Stimulated activated CD8-positive, alpha-beta memory T cell treated with anti-CD3 and anti-CD28 coated beads, Interleukin-15, amount 100 ng/mL, for 1 hour (primary cell): Measurements from ENCODE around the gene ADCY2.

Source experiments
- DNase-seq: peaks from one replicate; pipeline ENCODE4 v3.0.0-alpha.2; 2020; ENCODE audit warnings: low read depth

ADCY2 gene

DNA sequence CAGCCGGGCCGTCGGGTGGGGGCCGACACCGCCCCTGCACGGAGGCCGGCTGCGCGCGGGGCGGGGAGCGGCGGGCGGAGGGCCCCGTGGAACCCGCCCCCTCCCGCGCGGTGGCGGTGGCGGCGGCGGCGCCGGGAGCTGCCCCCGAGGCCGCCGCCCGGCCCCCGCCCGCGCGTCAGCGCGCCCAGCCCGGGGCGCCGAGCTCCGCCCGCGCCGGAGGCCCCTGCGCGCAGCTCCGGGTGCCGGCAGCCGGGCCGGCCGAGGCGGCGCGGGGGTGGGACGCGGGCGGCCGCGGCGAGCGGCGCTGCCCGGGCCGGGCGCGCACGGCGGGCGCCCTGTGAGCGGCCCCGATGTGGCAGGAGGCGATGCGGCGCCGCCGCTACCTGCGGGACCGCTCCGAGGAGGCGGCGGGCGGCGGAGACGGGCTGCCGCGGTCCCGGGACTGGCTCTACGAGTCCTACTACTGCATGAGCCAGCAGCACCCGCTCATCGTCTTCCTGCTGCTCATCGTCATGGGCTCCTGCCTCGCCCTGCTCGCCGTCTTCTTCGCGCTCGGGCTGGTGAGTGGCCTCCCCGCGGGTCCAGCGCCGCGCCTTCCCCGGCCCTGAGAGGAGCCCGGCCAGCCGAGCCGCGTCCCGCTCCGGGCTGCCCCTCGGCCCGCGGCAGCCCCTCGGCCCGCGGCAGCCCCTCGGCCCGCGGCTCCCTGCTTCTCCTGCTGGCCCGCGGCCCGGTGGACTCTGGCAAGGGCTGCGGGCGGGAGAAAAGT, at the start of gene ADCY2:
ADCY2 (plus strand) TSS at position 192 of the 766 bp plus-strand sequence; CDS start at position 351, 159 bp downstream.
- no peak for DNase-seq

DNA sequence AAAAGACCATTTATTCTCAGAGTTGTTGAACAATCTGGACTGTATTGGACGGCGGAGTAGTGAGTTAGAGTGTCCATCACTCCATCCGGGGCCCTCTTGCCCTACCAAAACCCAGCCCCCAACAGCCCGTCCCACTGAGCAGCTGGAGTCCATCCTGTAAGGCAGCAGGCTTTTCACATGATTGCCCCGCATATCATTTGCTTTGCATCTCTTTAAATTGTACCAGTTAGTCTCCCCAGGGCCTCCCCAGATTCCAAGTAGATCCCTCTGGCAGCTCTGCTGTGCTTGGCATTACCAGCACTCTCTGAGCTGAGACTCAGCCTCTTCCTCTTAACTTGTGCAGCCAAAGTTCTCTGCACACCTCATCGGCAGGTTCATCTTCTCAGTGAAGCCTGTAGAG, 48.6 kb upstream of the ADCY2 start:
- no peak for DNase-seq

DNA sequence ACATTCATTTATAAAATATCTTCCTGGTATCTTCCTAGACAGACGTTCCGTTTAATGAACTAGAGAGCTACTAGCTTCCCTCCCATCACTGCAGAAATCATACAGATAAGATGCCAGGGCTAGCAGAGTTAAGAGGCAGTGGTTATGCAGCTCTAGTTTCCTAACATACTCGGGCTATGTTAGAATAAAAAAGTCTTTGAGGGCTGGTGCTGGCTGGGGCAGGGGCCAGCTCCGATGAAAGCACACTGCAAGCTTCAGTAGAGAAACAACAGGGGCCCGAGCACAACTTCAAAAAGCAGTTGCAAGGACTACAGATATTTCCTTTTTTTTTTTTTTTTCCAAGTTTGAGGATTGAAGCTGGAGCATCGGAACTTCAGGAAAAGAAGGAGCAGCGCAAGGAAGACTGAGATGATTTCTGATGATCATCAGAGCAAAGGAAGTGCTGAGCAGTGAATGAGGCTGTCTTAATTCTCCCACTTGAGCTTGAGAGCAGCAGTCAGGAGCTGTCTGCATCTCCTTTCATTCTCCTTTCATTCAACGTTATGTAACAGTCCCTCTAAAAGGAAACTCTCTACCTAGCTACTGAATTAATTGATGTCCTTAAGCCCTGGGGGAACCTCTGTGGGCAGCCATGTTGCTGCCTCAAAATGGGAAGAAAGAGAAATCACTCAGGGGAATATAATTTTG, 47.6 kb upstream of the ADCY2 start:
- DNase-seq: no peak

DNA sequence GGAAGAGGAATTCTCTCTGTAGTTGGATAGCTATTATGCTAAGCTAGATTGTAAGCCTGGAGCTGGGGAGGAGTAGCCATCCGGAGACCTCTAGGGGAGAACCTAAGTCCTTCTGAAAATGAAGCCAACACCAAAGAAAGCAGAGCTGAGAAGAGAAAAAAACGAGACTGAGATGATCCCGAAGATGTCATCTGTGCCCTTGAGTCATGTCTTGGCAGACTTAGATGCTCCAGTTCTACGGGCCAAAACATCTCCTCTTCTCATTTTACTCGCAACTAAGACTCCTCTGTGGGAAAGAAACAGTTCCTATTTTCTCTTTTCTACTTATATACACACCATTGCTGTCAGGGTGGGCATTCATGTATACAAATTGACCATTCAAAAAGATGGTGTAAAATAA, 34.3 kb upstream of the ADCY2 start:
- no peak for DNase-seq

- no peak for DNase-seq
These were observed 32.8 kb upstream of the ADCY2 start for GRCh38 chr5:7363067-7363677.

DNA sequence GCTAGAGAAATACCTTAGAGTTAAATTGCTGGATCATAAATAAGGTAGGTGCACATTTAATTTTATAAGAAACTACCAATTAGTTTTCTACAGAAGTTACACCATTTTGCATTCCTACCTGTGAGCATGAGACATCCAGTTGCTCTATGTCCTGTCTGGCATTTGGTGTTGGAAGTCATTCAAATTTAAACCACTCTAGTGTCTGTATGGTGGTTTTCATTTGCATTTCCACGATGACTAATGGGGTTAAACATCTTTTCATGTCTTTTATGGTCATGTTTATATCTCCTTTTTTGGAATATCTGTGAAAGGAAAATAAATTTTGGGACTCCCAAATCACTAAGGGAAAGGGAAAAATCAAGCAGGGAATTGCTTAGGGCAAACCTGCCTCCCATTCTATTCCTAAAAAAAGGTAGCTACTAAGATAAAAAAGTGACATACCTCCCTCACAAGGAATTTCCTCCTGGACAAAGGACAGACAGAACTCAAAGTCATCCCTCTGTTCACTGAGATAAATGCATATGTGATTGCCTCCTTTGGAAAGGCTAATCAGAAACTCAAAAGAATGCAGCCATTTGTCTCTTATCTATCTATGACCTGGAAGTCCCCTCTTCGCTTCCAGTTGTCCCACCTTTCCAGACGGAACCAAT, 31.6 kb upstream of the ADCY2 start:
- DNase-seq: no peak

- DNase-seq: no peak
These were observed 28.2 kb upstream of the ADCY2 start for GRCh38 chr5:7367780-7368179.

GRCh38 chr5:7372399-7372798, 23.5 kb upstream of the ADCY2 start:
- no peak for DNase-seq

- DNase-seq: no peak
These were observed 21.8 kb upstream of the ADCY2 start for GRCh38 chr5:7374186-7374585.

- no peak for DNase-seq
These were observed 20.5 kb upstream of the ADCY2 start for GRCh38 chr5:7375457-7375856.

GRCh38 chr5:7376871-7377270, 19.1 kb upstream of the ADCY2 start:
- no peak for DNase-seq

GRCh38 chr5:7377761-7378160, 18.2 kb upstream of the ADCY2 start:
- DNase-seq: no peak

GRCh38 chr5:7382588-7382987, 13.3 kb upstream of the ADCY2 start:
- DNase-seq: no peak

GRCh38 chr5:7385681-7386080, 10.3 kb upstream of the ADCY2 start:
- DNase-seq: no peak

- DNase-seq: no peak
These were observed 7.4 kb upstream of the ADCY2 start for GRCh38 chr5:7388553-7388952.

DNA sequence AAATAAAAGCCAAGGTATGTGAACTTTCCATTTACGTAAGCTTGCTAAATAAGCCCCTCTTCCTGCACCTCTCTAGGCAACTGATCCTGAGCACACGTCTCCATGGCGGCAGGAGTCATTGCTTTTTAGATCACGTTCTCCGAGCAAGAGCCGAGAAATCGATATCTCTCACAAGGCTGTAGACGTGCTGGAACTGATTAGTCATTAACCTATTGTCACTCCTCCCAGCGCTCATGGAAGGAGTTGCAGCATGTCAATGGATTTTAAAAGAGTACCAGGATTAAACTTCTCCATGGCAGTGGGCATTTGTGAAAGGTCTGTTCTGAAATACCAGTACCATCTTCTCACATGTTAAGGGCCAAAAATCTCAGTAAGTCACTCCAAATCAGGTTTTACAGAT, 4.7 kb upstream of the ADCY2 start:
- DNase-seq: no peak

- DNase-seq: no peak
These were observed 3.9 kb upstream of the ADCY2 start for GRCh38 chr5:7391814-7392692.

GRCh38 chr5:7392693-7393024, 3.3 kb upstream of the ADCY2 start:
- no peak for DNase-seq

- no peak for DNase-seq
These were observed 1.8 kb upstream of the ADCY2 start for GRCh38 chr5:7393921-7394799.

- no peak for DNase-seq
These were observed 978 bp upstream of the ADCY2 start for GRCh38 chr5:7394889-7395431.
